ENCODE measurements around the gene PARD3. TPM values are rescaled to one million over a fixed set of nuclear protein-coding genes. Genes with fewer than 3 reads are reported as not detected.

PARD3 gene
- total RNA-seq, 1 experiment from 2014 or later = 29.7 TPM

DNA sequence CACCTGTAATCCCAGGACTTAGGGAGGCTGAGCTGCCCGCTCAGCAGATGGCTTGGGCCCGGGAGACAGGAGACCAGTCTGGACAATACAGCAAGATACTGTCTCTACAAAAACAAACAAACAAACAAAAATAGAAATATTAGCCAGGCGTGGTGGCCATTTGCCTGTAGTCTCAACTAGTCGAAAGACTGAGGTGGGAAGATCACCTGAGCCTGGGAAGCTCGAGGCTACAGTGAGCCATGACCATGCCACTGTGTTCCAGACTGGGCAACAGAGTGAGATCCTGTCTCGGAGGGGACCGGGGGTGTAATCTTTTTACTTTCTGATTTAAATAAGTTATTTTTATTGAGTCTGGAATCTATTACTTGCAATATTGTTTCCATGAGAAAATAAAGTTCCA lies 274.6 kb downstream of the PARD3 start:
- DNase-seq (ENCODE audit: low read depth) = no peak

DNA sequence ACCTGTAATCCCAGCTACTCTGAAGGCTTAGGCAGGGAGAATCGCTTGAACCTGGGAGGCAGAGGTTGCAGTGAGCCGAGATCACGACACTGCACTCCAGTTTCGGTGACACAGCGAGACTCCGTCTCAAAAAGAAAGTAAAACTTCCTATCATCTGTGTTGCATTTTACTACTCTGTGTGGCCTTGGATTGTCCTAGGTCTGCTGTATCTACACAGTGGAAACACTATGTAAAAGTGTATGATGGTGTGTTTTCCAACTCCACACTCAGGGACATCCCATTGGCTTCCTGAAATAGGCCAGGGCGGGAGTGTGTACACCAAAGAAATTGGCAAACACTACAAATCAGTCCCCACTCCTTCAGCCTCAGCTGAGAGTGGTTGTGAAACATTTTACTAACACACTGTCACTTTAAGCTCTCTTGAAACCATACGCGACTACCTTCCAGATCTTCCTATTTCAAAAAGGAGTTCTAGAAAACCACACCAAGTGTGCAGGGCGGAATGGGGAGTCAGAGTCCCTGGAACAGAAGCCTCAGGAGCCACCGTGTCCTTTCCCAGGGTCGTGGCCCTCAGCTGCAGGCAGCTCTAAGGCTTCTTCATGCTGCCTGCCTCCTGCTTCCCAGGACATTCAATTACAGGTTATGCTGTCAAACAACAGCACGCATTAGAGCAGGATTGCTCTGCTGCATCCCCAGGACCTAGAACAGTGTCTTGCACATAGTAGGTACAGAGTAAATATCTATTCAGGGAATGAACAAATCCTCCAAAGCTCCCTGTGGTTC lies 275.4 kb downstream of the PARD3 start:
- DNase-seq (ENCODE audit: low read depth) = no peak

DNA sequence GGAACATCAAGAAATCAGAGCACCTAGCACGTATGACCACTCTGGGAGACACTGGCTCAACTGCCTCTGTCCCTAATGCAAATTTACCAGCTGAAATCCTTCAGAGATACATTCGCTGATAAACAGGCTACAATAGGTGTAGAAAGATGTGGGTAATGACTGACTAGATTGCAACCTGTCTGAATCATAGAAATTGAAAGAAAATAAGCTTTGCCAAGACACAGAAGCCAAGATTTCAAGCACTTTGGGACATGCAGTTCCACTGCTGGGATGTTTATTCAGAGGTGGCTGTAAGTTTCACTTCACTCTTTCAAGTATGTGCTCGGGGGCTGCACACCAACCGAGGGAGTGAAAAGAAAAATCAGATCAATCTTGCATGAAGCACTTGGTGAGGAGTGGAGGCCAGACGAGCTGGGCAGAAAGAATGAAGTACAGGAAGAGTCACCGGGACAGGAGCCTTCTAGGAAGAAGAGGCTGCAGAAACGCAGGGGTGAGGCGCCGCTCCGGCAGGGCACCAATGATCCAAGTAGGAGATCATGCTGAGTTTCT lies 276.7 kb downstream of the PARD3 start:
- no peak for DNase-seq (ENCODE audit: low read depth)

DNA sequence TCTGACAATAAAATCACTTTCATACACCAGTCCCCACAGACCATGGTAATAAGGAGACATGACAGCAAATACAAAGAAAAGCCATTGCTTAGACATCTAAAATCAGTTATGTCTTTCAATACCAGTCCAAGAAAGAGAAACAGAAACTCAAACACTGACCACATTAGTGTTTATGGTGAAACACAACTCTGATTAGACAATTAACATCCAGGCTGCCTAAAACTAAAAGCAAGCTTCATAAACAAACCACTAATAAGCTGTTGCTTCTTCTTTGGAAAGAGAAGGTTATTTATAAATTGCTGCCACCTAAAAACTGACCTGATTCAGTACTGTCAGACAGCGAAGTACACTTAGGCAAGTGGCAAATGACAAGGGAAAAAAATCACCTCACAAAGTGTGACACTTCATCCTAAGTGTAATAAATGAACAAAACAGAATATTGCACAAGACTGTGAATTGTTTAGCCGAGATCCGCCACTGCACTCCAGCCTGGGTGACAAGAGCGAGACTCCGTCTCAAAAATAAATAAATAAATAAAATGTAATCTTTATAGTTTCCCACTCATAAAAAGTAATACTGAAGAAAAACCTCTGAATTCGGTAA lies 277.4 kb downstream of the PARD3 start:
- no peak for DNase-seq (ENCODE audit: low read depth)

DNA sequence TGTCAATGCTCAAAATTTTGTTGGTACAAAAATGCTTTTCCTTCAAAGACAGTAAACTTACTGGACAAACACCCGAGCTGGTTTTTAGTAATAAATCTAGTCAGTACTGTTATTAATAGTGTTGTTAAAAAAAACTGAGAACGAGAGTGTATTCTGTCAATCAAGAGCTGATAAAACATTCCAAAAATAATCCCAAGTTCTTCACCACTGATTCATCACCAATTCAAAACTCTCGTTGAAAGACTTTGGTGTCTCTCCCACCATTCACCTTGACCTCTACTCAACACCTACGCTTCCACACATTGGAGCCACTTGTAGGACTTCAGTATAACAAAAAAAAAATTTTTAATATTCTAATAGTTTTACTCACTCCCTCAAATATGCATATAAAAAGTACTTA lies 279.2 kb downstream of the PARD3 start:
- no peak for DNase-seq (ENCODE audit: low read depth)

DNA sequence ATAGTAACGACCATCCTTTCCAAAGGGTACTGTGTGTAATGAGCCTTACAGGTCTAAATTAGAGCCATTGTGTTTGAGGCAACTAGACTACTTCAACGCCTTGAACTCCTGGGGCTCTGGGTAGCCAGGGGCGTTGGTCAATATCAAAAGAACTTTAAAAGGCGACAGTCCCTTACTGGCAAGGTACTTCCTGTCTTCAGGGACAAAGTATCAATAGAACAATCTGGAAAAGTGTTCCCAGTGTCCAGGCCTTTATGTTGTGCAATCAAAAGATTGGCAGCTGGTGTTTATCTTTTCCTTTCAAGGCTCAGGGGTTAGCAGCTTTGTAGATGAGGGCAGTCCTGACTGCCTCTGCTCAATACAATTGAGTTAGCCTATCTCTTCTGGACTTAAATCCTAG lies 284.3 kb downstream of the PARD3 start:
- no peak for DNase-seq (ENCODE audit: low read depth)

DNA sequence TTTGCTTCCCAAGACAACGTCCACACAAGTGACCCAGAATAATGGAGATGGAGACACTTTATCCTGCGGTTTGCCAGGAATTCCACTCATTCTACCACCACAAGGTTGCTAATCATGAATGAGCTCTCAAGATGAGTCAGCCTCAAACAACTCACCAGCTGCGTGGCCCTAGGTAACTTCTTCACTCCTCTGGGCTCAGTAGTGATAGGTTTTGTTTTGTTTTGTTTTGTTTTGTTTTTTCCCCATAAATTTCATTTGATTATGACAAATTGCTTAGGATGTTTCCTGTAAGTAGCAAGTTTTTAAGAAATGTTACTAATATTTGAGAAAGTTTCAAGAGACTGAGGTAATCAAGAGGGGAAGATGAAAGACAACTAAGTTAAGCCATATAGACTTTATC lies 286.8 kb downstream of the PARD3 start:
- DNase-seq (ENCODE audit: low read depth) = peak; percentile 91

DNA sequence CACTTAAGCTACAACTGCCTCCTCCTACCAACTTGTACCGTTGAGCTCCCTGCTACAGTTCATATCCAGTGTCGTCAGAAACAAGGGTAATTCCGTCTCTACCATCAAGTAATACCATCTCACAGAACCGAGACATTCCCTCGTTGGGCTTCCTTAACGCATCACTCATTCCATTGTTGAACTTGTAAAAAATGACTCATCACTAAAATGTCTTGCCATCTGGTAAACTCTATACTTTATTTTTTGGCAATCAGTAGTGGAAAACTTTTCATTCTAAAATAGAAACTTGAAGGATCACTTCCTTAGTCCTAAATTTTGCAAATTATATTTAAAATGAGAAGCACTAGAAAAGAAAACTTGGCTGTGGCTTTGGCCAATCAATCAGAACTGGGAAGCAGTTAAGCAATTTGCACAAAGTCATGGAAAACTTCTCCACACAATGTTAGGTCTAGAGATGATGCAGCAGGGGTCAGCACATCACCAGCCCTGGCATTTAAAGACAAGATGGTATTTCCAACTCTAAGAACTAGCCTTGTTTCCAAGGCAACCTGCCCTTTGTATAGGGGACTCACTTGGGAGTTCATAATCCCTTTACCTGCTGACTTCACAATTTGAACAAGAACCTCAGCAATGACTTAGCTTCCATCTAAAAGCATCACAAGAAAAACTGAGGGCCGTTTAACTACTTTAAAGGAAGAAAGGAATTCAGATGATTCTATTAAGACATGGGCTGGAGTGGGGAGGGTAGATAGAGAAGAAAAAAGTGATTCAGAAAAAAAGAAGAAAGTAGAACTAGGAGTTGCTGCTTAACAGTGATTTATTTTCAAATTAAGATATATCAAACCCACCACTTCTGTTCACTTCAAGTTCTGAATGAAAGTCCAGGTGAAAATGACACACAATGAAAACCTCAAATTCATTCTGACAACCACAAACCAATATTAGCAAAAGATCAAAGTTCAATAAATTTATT lies 288.1 kb downstream of the PARD3 start:
- DNase-seq (ENCODE audit: low read depth) = peak; percentile 81

DNA sequence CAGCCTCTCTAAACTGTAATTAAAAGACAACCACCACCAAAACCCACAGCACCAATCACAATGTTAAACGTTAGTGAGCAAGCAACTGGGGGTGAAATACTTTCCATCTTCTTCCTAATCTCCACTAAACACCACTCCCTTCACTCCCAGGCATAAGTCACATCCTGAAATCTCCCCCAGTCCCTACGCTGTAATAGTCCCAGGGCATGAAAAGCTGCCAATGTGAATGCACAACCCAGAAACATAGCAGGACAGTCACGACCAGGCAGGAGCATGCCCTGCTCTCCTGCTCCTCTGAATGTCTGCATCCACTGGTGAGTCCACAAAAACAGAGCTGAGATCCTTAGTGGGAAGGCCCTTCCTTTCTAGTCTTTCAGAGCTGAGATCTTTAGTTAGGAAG lies 288.9 kb downstream of the PARD3 start:
- peak; percentile 72 for DNase-seq (ENCODE audit: low read depth)

DNA sequence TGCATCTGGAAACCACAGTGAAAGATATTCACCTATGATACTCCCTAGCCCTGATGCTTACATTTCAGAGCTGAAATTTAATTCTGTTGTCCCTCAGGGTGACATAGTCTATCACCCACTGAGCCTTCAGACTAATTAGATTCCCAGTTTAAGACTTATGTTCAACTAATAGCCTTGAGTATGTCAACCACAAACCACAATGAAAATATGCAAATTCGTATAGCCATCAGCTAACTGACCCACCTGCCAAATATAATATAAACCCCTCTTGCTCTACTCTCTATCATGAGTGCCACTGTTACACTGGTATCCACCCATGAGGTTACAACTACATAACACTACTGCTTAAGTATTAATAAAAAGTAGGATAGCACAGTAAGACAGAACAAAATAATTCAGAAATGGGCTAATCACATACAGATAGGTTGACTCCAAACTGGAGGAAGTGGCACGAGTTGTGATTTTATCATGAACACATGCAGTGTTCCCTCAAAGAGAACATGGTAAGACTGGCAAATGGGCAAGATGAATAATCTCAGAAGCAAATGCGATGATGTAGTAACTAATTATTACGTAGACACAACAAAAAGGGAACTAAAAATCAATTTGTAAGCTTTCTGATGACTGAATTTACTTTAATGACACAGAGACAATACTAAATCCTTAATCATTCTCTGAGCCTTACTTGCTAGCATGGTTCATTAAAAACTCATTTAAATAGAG lies 290.6 kb downstream of the PARD3 start:
- DNase-seq (ENCODE audit: low read depth) = no peak

DNA sequence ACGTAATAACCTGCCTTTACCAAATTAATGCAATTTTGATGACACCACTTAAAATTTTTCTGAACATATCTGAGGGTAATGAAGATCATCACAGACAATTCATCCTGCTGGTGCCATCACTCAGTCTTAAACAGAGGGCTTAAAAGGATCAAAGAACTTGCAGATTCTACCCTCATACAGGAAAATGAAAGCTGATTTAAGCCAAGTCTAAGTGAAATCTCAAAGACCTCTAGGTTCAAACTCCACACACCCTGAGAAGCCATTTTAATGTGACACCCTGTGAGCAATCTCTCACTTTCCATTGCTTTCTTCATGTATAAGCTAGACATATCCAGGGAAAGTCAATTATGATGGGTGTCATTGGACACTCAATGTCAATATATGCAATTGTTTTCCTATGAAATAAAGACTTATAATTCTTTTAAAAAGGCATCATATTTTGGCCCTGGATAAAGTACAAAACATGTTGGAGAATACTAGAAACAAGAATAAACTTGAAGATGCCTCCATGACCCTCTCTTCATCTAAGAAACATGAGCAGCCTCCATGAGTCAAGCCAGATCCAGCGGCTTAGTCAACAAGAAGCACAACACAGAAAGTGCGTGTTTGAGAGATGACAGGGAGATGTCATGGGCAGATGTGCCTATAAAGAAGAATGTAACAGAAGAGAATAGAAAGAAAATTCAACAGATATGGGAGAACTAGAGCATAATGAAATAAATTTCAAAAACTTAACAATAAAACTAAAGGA lies 291.9 kb downstream of the PARD3 start:
- no peak for DNase-seq (ENCODE audit: low read depth)

DNA sequence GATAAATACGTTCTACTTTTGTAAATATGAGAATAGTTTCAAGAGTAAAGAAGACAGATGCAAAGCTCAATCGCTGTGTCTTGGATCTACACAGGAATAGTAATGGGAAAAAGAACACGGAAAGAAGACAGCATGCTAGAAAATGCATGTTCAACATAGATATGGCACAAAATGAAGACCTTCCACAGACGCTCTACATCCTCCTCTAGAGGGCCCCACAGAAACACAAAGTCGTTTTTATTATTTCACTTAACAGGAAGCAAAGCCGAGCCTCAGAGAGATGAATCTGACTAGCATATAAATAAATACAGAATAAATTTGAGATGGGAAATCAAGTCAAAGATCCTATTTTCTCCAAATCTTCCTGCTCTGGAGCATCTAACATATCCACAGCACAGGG lies 292.6 kb downstream of the PARD3 start:
- DNase-seq (ENCODE audit: low read depth) = peak; percentile 28

DNA sequence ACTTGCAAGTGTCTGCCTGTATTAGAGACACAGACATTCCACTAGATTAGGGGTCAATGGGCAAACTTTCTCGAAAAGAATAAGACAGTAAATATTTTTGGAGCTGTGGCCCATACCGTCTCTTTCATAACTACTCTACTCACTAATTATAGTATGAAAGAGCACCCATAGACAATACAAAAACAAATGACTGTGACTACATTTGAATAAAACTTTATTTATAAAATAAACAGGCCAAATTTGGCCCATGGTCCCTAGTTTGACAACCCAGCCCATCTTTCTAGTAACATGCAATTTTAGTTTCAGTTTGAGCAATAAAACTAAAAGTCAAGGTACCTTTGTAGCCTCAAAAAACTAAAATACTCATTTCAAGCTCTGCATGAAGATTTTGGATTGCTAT lies 294.6 kb downstream of the PARD3 start:
- no peak for DNase-seq (ENCODE audit: low read depth)

DNA sequence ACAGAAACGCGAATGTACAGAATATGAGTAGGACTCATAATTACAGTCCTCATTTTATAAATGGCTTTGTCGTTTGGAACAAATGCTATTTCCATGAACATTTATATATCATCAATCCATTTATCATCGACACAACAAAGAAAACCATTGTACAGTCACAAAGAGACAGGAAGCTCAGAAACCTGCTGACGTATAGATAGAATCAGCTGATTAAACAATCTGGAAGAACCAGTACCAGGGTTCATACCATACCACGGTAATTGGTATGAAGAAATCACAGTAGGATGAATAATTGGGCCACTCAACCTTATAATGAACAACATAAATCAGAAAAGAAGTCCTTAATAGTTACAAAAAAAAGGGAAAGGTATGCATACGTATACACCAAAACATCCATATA lies 295.0 kb downstream of the PARD3 start:
- DNase-seq (ENCODE audit: low read depth) = no peak

DNA sequence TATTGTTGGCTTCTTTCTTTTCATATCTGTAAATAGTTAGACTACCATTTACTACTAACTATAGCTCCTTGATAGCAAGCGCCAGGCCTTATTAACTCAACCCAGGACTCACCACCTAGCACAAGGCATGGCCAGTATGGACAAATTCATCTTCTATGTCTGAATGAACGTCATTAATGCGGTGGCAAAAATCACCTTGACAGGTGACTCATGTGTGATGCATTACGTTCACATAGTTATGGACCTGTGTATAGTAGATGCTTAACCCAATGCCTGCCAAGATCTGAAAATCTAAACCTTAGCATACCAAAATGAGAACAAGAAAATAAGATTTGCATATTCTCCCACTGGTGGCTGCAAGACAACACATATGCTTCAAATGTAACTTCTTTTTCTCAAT lies 300.8 kb downstream of the PARD3 start:
- DNase-seq (ENCODE audit: low read depth) = no peak

DNA sequence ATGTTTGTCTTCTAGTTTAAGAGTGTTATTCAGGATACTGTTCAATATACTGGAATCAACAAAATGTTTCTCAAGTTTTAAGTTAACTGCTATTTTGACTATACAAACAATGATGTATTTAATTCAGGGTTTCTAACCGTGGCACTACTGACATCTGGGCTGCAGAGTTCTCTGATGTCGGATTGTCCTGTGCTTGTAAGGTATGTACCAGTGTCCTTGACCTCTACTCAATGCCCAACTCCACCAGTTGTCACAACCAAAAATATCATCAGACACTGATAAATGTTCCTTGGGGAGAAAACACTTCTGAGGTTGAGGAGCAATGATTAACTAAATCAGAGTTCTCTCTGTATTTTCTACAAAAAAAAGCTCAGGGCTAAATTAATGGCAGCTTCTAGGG lies 301.5 kb downstream of the PARD3 start:
- DNase-seq (ENCODE audit: low read depth) = no peak

DNA sequence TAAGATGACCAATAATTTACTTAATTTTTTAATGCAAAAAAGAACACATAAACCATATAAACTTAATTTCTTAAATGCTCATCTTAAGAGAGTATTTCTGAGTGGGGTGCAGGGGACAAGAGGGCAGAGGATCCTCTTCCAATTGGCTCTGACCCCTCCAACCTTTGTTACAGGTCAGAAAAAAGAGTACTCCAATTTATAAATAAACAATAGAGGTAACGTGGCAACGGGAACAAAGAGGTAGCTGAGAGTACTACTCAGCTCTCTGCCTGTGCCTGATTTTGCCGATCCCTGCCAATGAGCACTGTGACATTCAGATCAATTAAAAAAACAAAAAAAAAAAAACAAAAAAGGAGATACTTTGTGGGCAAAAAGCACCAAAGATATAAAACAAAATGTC lies 307.9 kb downstream of the PARD3 start:
- no peak for DNase-seq (ENCODE audit: low read depth)

DNA sequence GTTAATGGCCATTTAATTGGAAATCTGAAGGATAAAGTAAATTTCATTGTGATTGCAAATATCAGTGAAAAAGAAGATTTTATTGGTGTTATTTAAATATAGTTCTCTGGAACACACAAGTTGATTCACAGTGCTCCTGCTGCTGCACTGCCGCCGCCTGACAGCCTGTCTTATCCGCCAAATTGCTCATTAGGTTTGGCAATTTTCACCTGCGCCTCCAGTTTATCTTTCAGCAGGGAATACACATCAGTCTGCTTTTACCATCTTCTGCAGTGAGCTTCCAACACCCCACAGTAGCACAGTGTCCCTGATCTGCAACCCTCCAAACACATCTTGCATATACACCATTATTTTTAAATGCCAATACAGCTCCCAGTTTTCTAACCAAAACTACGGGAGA lies 308.3 kb downstream of the PARD3 start:
- no peak for DNase-seq (ENCODE audit: low read depth)

DNA sequence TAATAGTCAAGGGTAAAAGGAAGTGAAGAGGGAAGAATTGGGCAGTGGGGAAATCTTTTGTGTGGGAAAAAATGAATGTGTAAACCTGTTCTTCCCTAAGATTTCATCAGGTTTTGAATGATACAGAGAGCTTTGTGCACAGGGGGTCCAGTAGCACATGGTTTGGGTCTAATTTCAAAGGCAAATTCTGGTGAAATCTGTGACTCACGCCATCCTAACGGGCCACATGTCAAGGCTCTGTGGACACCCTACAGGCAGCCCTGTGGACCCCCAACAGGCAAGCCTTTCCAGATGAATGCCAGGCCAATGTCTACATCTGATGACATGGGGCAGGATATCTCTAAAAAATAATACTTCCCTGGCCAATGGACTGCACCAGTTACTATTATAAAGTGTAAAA lies 309.8 kb downstream of the PARD3 start:
- DNase-seq (ENCODE audit: low read depth) = peak; percentile 51

DNA sequence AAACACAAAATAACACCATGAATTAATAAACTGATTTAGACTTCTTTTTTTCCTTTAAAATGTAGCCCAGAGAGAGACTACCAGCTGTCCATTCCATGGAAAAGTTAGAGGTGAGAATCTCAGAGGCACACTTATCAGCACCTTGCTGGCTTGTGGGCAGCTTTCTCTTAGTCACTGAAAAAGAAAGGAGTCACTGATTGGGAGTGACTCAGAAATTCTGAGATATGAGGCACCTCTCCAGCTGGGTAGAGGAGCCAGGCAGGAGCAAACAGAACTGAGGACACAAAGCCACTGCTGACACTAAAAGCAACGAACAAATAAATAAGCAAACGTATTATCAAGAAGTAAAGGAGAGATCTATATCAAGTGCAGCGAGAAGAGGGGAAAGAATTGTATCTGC lies 310.6 kb downstream of the PARD3 start:
- peak; percentile 66 for DNase-seq (ENCODE audit: low read depth)

DNA sequence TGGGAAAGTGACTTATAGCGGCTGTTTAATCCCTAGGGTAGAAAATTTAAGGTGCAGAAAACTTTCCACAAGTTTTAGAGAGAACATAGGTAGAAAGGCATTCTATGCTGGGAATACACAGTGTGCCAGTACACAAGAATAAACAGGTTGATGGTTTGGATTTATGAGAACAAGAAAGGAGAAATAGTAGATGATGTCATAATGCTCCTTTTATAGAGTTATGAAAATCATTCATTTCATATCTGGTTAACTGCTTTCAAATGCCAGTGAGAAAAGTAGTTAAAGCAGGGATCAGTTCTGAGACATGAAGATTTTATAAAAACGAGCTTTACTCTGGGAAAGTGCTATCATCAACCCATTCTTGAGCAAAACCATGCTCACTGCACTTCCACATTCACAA lies 311.4 kb downstream of the PARD3 start:
- DNase-seq (ENCODE audit: low read depth) = no peak

Measured in Daoy (cell line).